T-helper 1 cell treated with Interleukin-12 subunit alpha and Interleukin-12 subunit beta and Interleukin-4 antibody, amounts not matched to agents 30 ng/mL and 1 ng/mL, for 36 hours (primary cell): ENCODE results near the gene CACHD1. TPM values are rescaled to one million over a fixed set of nuclear protein-coding genes. Genes with fewer than 3 reads are reported as not detected.
"Not testable (repeated sequence)": the region's sequence is repeated elsewhere in the genome, so short reads cannot be mapped to it uniquely, and the experiment has no call there.

Experiments
- intact Hi-C: fragments of 100-400 bp; cut with micrococcal nuclease; formaldehyde crosslinking; loops from one replicate; pipeline ENCODE4 v1.15.1; 2024
- total RNA-seq: library from RNA; stranded (reverse); gene quantifications from 2 replicates; pipeline ENCODE4 v1.2.3, GENCODE V29; 2022

CACHD1 gene
- total RNA-seq, 1 donor from 2014 or later = not detected

GRCh38 chr1:64687725-64688327 is 217.9 kb downstream of the CACHD1 start:
- intact Hi-C loops = loop anchor here (2.0 kb wide), 1 partner anchor 999 kb away; no protein-coding TSS in a partner anchor

DNA sequence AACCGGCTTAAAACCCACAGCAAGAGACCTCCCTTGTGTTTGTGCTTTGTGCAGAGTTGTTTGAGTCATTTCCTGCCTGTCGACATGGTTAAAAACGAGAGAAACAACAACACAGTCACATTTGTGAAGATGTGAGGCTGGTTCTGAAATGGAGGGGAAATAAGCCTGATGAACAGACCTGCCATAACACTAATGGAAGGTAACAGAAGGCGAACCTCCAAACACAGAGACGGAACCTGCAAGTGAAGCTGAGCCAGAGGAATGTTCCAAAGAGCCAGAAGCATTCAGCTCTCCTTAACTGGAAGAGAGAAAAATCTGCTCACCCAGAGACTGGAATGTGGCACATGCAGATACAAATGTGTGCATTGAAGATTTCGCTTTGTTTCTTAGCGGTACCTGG is 221.7 kb downstream of the CACHD1 start:
- intact Hi-C loops = no loop called here

DNA sequence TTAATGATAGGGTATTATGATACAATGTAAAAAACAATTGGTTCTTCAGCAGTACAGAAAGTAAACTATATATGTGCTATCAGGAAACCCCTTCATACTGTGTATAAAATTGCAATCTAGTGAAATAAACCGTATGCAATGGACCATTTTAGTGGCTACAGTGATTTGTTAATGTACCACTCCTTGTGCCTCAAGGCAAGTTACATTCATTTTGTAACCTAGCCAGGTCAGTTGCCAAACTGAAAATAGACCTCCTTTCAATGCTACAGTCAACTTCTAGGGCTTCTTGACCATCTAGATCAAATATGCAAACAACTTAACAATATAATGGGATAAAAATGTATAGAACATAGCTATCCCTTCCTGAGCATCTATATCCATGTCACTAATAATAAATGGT is 223.0 kb downstream of the CACHD1 start:
- intact Hi-C loops = no loop called here

DNA sequence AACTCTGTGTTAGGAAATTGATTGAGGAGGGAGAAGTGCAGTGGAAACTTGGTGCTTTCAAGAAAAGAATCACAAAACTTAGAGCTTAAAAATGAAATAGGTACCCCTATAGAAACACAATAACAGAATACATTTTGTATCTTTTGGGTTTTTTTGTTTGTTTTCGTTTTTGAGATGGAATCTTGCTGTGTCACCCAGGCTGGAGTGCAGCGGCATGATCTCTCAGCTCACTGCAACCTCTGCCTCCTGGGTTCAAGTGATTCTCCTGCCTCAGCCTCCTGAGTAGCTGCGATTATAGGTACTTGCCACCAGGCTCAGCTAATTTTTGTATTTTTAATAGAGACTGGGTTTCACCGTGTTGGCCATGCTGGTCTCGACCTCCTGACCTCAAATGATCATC is 223.5 kb downstream of the CACHD1 start:
- intact Hi-C loops = no loop called here

- intact Hi-C loops = no loop called here
Measured at GRCh38 chr1:64696879-64697278, 226.9 kb downstream of the CACHD1 start.

- intact Hi-C loops = no loop called here
Measured at GRCh38 chr1:64699327-64699726, 229.4 kb downstream of the CACHD1 start.

- intact Hi-C loops = no loop called here
Measured at GRCh38 chr1:64701071-64701470, 231.1 kb downstream of the CACHD1 start.

DNA sequence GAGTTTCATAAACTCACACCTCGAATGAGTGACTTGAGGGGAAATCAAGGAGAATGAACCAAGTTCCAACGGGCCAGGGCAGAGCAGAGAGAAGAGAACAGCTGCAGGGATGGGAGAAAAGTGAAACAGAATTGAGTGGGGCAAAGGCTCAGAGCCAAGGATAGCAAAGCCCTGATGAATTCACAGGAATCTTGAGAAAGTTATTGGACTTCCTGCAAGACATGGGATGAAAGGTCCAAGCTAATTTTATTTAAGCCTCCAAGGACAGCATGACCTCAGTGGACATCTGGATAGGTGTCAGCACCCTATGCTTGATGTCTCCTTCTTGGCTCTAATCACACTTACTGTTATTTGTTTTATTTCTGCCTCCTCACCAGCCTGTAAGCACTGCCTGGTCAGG is 232.0 kb downstream of the CACHD1 start:
- intact Hi-C loops = no loop called here

DNA sequence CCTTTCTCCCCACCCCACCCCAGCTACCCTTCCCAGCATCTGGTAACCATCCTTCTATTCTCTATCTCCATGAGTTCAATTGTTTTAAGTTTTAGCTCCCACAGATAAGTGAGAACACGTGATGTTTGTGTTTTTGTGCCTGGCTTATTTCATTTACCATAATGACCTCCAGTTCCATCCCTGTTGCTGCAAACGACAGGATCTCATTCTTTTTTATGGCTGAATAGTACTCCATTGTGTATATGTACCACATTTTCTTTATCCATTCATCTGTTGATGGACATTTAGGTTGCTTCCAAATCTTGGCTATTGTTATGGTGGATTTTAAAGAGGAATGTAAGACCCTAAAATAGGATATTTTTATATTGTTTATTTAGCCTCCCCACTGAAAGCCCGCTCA is 232.7 kb downstream of the CACHD1 start:
- intact Hi-C loops = not testable (repeated sequence)

DNA sequence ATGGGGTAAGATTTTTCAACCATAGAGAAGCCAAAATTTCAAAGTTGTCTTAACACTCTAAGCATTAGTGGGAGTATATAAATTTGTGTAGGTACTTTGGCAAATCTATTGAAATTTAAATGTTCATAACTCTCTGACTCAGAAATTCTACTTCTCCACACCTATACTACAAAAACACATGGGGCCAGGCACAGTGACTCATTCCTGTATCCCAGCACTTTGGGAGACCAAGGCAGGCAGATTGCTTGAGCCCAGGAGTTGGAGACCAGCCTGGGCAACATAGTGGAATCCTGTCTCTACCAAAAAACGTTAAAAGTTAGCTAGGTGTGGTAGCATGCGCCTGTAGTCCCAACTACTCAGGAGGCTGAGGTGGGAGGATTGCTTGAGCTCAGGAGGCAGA is 233.7 kb downstream of the CACHD1 start:
- intact Hi-C loops = no loop called here

DNA sequence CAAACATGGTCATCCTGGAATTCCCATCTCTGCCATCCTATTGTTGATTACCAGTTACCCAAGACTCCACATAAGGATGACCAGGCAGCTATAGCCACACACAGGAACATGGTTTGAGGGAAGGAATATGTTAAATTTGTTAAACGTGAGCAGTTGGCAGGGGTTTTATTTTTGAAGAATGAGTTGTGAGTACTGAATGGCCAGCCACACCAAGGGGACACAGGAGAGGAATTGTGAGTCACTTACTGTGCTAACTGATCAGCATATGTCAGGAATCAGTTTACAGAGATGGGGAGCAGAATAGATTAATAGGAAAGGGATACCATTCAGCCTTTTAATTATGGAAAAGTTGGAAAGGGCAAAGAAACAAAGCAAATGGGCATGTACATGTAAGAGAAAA is 235.7 kb downstream of the CACHD1 start:
- intact Hi-C loops = no loop called here

DNA sequence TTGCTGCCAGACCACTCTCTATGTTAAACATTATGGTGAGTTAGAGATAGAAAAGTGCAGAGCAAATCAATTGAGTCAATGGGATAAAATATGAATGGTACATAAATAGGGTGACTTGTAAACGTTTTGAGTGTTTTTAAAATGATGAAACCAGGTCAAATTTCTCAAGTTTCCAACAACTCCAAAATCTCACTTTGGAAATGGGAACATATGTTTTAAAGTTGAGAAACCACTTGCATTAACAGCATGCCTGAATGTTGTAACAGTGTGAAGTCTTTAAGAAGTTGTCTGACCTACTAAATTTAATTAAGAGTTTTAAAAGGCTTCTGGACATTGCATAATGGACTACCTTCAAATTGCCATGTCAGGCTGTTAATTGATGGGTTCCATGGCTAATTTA is 241.3 kb downstream of the CACHD1 start:
- intact Hi-C loops = no loop called here

DNA sequence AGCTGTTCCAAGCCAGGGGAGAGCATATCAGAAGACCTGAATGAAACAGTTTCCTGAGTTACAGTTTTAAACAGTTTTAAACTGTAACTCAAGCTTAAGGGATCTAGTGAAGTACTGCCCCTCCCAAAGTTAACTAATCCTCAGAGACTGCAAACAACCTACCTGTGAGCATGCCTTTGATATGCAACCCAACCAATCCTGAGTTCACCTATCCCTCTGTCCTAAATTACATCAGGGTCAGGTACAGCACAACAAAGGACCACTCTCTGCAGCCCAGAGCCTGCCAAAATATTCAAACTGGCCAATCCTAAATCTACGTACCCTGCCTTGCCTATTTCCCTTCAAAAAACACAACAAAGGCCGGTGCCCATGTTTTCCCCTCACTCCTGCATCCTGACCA is 242.1 kb downstream of the CACHD1 start:
- intact Hi-C loops = no loop called here

DNA sequence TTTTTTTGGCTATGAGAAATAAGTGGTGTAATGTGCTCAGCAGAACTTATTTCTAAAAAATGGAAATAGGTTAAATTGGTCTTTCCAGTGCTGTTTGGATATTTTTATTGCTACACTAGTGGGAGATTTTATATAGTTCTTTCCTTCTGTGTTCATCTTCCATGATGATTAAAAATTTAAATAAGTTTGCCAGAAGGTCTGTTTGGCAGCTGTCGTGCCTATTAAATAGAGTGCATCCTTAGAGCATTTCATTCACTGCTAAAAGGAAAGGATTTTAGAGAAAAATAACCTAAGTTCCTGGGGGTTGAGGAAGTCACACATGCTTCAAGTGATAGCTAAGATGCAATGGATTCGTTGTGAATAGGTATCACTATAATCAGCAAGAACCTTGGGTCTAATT is 245.3 kb downstream of the CACHD1 start:
- intact Hi-C loops = no loop called here

DNA sequence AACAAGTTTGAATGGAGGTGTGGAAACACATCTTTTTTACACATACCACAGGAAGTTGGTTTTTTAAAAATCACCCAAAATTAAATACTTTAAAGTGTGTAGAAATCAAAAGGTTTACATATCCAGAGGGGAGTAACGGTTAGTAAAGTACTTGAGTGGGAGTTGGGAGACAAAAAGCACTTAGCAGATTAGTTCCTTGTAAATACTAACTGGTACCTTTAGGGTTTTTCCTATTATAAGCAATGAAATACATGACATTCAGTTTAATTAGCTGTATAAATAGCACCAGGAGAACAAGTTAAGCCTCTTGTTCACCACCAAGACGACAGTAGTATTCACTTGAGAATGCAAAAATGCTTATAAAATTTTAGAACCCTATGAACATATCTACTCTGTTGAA is 251.2 kb downstream of the CACHD1 start:
- intact Hi-C loops = no loop called here

DNA sequence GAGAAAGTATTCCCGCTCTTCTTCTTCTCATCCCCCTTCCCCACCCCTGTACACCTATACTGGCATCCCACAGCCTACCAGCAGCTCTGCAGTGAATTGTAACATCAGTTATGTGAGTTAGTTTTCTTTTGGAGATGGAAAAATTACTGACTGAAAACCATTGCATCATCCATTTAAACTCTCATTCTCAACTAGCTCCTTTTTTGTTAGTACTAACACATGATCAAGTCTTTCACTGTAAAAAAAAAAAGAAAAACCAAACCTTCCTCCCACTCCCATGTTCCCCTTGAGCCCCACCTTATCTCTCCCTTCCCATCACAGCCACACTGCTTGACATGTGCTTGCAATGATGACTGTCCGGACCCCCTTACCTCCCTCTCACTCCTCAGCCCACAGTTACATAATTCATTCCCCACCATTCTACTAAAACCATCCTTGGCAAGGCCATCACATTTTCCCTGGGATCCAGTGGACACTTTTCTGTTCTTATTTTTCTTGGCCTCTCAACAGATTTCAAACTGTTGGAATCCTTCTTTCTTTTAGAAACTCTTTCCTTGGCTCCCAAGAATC is 251.7 kb downstream of the CACHD1 start:
- intact Hi-C loops = no loop called here

GRCh38 chr1:64727861-64728260 is 257.9 kb downstream of the CACHD1 start:
- intact Hi-C loops = no loop called here

- intact Hi-C loops = no loop called here
Measured at GRCh38 chr1:64733581-64734286, 263.8 kb downstream of the CACHD1 start.

GRCh38 chr1:64734287-64734652 is 264.3 kb downstream of the CACHD1 start:
- intact Hi-C loops = no loop called here

GRCh38 chr1:64740687-64741086 is 270.8 kb downstream of the CACHD1 start:
- intact Hi-C loops = not testable (repeated sequence)
